Activated CD4-positive, alpha-beta T cell treated with anti-CD3 and anti-CD28 coated beads, Interleukin-2, amount 10 ng/mL, durations not matched to agents 7 days and 5 days (primary cell): ENCODE data around the gene KRTAP19-4. TPM values are rescaled to one million over a fixed set of nuclear protein-coding genes. Genes with fewer than 3 reads are reported as not detected.
"Not testable (repeated sequence)": the region's sequence is repeated elsewhere in the genome, so short reads cannot be mapped to it uniquely, and the experiment has no call there.

Experiments
- CTCF ChIA-PET: fragments of 350-600 bp; sonication (Branson Sonifier 250); formaldehyde crosslinking; loops from one replicate; lab custom pipeline; 2021; ENCODE audit warnings: antibody characterized with exemption; lab: Charles Lee
- POLR2A ChIA-PET: fragments of 350-600 bp; sonication (Branson Sonifier 250); formaldehyde crosslinking; loops from one replicate; lab custom pipeline; 2021; ENCODE audit warnings: antibody characterized with exemption; lab: Charles Lee
- DNase-seq: peaks from one replicate; pipeline ENCODE4 v3.0.0-alpha.2; 2020
- H3K27ac Mint-ChIP-seq: one replicate; pipeline ENCODE4 v1.8.0; 2021; ENCODE audit warnings: mild to moderate bottlenecking, moderate library complexity, mixed read lengths
- H3K27me3 Mint-ChIP-seq: one replicate; pipeline ENCODE4 v1.8.0; 2021; ENCODE audit warnings: mixed read lengths
- H3K36me3 Mint-ChIP-seq: one replicate; pipeline ENCODE4 v1.8.0; 2021; ENCODE audit warnings: low read depth, mixed read lengths
- H3K4me1 Mint-ChIP-seq: one replicate; pipeline ENCODE4 v1.8.0; 2021; ENCODE audit warnings: mixed read lengths
- H3K4me3 Mint-ChIP-seq: one replicate; pipeline ENCODE4 v1.8.0; 2021; ENCODE audit warnings: mild to moderate bottlenecking, moderate library complexity, mixed read lengths
- H3K9me3 Mint-ChIP-seq: one replicate; pipeline ENCODE4 v1.8.0; 2021; ENCODE audit warnings: mixed read lengths
- total RNA-seq, 2 experiments: library from RNA; stranded (reverse); gene quantifications; one replicate each; pipeline ENCODE4 v1.2.3, GENCODE V29; 2021

The KRTAP19-4 gene
- total RNA-seq: not detected

GRCh38 chr21:30497065-30497464 is at the start of gene KRTAP19-4:
Gene KRTAP19-4, minus strand, starts transcription at chr21:30497165. Its CDS starts 55 bp downstream, at chr21:30497110.
- H3K27ac Mint-ChIP-seq: no peak within 1 kb of the TSS
- H3K9me3 Mint-ChIP-seq: no peaks in the 10 kb centered on the region
- ChIA-PET POLR2A (no interaction called here), CTCF (no interaction called here)
- no peak within 1 kb of the TSS for H3K4me3 Mint-ChIP-seq
- no peaks in the 10 kb centered on the region for H3K4me1 Mint-ChIP-seq
- no peaks in the 10 kb centered on the region for H3K36me3 Mint-ChIP-seq
- no peak for DNase-seq
- H3K27me3 Mint-ChIP-seq: peaks cover 2% of the 10 kb centered on the region

- H3K36me3 Mint-ChIP-seq: no peaks in the 10 kb centered on the region
- no peak within 1 kb of the TSS for H3K27ac Mint-ChIP-seq
- H3K9me3 Mint-ChIP-seq: no peaks in the 10 kb centered on the region
- DNase-seq: no peak
- H3K4me3 Mint-ChIP-seq: no peak within 1 kb of the TSS
- no peaks in the 10 kb centered on the region for H3K27me3 Mint-ChIP-seq
- H3K4me1 Mint-ChIP-seq: no peaks in the 10 kb centered on the region
- CTCF ChIA-PET: no interaction called here
- POLR2A ChIA-PET: no interaction called here
Observed at GRCh38 chr21:30541764-30542163, 44.8 kb upstream of the KRTAP19-4 start, which contains the start of gene KRTAP19-6. Gene KRTAP19-6, minus strand, starts transcription at chr21:30541864. Its CDS starts 31 bp downstream, at chr21:30541833.

GRCh38 chr21:30518876-30519275 is 21.9 kb upstream of the KRTAP19-4 start:
- H3K9me3 Mint-ChIP-seq: no peaks in the 10 kb centered on the region
- ChIA-PET POLR2A (no interaction called here), CTCF (no interaction called here)
- no peak overlapping the region for H3K27ac Mint-ChIP-seq
- H3K27me3 Mint-ChIP-seq: no peaks in the 10 kb centered on the region
- no peak overlapping the region for H3K4me3 Mint-ChIP-seq
- no peaks in the 10 kb centered on the region for H3K4me1 Mint-ChIP-seq
- DNase-seq: no peak
- H3K36me3 Mint-ChIP-seq: no peaks in the 10 kb centered on the region

GRCh38 chr21:30515681-30516080 is 18.7 kb upstream of the KRTAP19-4 start:
- POLR2A ChIA-PET: no interaction called here
- no peak for DNase-seq
- Mint-ChIP-seq H3K4me3 (no peak overlapping the region), H3K36me3 (no peaks in the 10 kb centered on the region), H3K27ac (no peak overlapping the region), H3K9me3 (no peaks in the 10 kb centered on the region), H3K4me1 (no peaks in the 10 kb centered on the region), H3K27me3 (no peaks in the 10 kb centered on the region)
- CTCF ChIA-PET: no interaction called here

- H3K4me3 Mint-ChIP-seq, H3K27ac Mint-ChIP-seq, POLR2A ChIA-PET, H3K27me3 Mint-ChIP-seq, H3K9me3 Mint-ChIP-seq, H3K36me3 Mint-ChIP-seq, CTCF ChIA-PET, H3K4me1 Mint-ChIP-seq, DNase-seq: not testable (repeated sequence)
Observed at GRCh38 chr21:30505621-30506205, 8.7 kb upstream of the KRTAP19-4 start.

- Mint-ChIP-seq H3K4me1 (no peaks in the 10 kb centered on the region), H3K9me3 (no peaks in the 10 kb centered on the region), H3K36me3 (no peaks in the 10 kb centered on the region), H3K27me3 (peaks cover 2% of the 10 kb centered on the region), H3K27ac (no peak within 1 kb of the TSS), H3K4me3 (no peak within 1 kb of the TSS)
- POLR2A ChIA-PET: no interaction called here
- CTCF ChIA-PET: no interaction called here
- DNase-seq: no peak
Observed at GRCh38 chr21:30502041-30502440, 5.1 kb upstream of the KRTAP19-4 start, which contains the start of gene KRTAP19-5. Gene KRTAP19-5, minus strand, starts transcription at chr21:30502141. Its CDS starts 51 bp downstream, at chr21:30502090.

GRCh38 chr21:30491963-30492428 is 5.0 kb downstream of the KRTAP19-4 start, which contains the start of gene KRTAP19-3:
Gene KRTAP19-3, minus strand, starts transcription at chr21:30492013. Its CDS starts 56 bp downstream, at chr21:30491957.
- H3K27me3 Mint-ChIP-seq: no peaks in the 10 kb centered on the region
- H3K9me3 Mint-ChIP-seq: peaks cover 5% of the 10 kb centered on the region
- POLR2A ChIA-PET: no interaction called here
- CTCF ChIA-PET: no interaction called here
- H3K36me3 Mint-ChIP-seq: no peaks in the 10 kb centered on the region
- no peak for DNase-seq
- no peaks in the 10 kb centered on the region for H3K4me1 Mint-ChIP-seq
- H3K27ac Mint-ChIP-seq: no peak within 1 kb of the TSS
- no peak within 1 kb of the TSS for H3K4me3 Mint-ChIP-seq

GRCh38 chr21:30487336-30487735 is 9.6 kb downstream of the KRTAP19-4 start, which contains the start of gene KRTAP19-2:
Gene KRTAP19-2, minus strand, starts transcription at chr21:30487436. Its CDS starts 88 bp downstream, at chr21:30487348.
- no peak for DNase-seq
- Mint-ChIP-seq H3K27ac (no peak within 1 kb of the TSS), H3K4me3 (no peak within 1 kb of the TSS), H3K27me3 (no peaks in the 10 kb centered on the region), H3K4me1 (no peaks in the 10 kb centered on the region), H3K36me3 (no peaks in the 10 kb centered on the region), H3K9me3 (peaks cover 19% of the 10 kb centered on the region)
- ChIA-PET CTCF (no interaction called here), POLR2A (no interaction called here)

GRCh38 chr21:30486180-30486579 is 10.8 kb downstream of the KRTAP19-4 start:
- no peaks in the 10 kb centered on the region for H3K4me1 Mint-ChIP-seq
- no peak overlapping the region for H3K27ac Mint-ChIP-seq
- ChIA-PET POLR2A (no interaction called here), CTCF (no interaction called here)
- no peaks in the 10 kb centered on the region for H3K36me3 Mint-ChIP-seq
- DNase-seq: no peak
- H3K9me3 Mint-ChIP-seq: peaks cover 19% of the 10 kb centered on the region
- H3K27me3 Mint-ChIP-seq: peaks cover 2% of the 10 kb centered on the region
- H3K4me3 Mint-ChIP-seq: no peak overlapping the region

GRCh38 chr21:30482130-30482529 is 14.8 kb downstream of the KRTAP19-4 start:
- peaks cover 2% of the 10 kb centered on the region for H3K27me3 Mint-ChIP-seq
- H3K4me1 Mint-ChIP-seq: no peaks in the 10 kb centered on the region
- ChIA-PET CTCF (no interaction called here), POLR2A (no interaction called here)
- no peak overlapping the region for H3K27ac Mint-ChIP-seq
- no peaks in the 10 kb centered on the region for H3K36me3 Mint-ChIP-seq
- peaks cover 15% of the 10 kb centered on the region for H3K9me3 Mint-ChIP-seq
- no peak for DNase-seq
- H3K4me3 Mint-ChIP-seq: no peak overlapping the region

GRCh38 chr21:30480145-30480544 is 16.8 kb downstream of the KRTAP19-4 start, which contains the start of gene KRTAP19-1:
Gene KRTAP19-1, minus strand, starts transcription at chr21:30480367. Its CDS starts 50 bp downstream, at chr21:30480317.
- no peak for DNase-seq
- no peak within 1 kb of the TSS for H3K4me3 Mint-ChIP-seq
- H3K36me3 Mint-ChIP-seq: no peaks in the 10 kb centered on the region
- no peak within 1 kb of the TSS for H3K27ac Mint-ChIP-seq
- CTCF ChIA-PET: no interaction called here
- no peaks in the 10 kb centered on the region for H3K4me1 Mint-ChIP-seq
- peaks cover 3% of the 10 kb centered on the region for H3K9me3 Mint-ChIP-seq
- peaks cover 2% of the 10 kb centered on the region for H3K27me3 Mint-ChIP-seq
- POLR2A ChIA-PET: no interaction called here

GRCh38 chr21:30479259-30479658 is 17.7 kb downstream of the KRTAP19-4 start:
- no peak overlapping the region for H3K27ac Mint-ChIP-seq
- no peaks in the 10 kb centered on the region for H3K36me3 Mint-ChIP-seq
- H3K4me1 Mint-ChIP-seq: no peaks in the 10 kb centered on the region
- POLR2A ChIA-PET: no interaction called here
- peaks cover 2% of the 10 kb centered on the region for H3K27me3 Mint-ChIP-seq
- DNase-seq: no peak
- H3K9me3 Mint-ChIP-seq: no peaks in the 10 kb centered on the region
- H3K4me3 Mint-ChIP-seq: no peak overlapping the region
- CTCF ChIA-PET: no interaction called here

GRCh38 chr21:30478004-30478403 is 19.0 kb downstream of the KRTAP19-4 start:
- Mint-ChIP-seq H3K4me1 (no peaks in the 10 kb centered on the region), H3K9me3 (no peaks in the 10 kb centered on the region), H3K36me3 (no peaks in the 10 kb centered on the region), H3K4me3 (no peak overlapping the region), H3K27me3 (peaks cover 2% of the 10 kb centered on the region), H3K27ac (no peak overlapping the region)
- POLR2A ChIA-PET: no interaction called here
- CTCF ChIA-PET: no interaction called here
- no peak for DNase-seq
